ENCODE measurements around the gene RAD51AP2.

RAD51AP2 gene

GRCh38 chr2:17470855-17471641 lies 47.2 kb downstream of the RAD51AP2 start:
- DNase-seq (ENCODE audit: low spot score) = no peak

GRCh38 chr2:17461087-17461475 lies 57.2 kb downstream of the RAD51AP2 start:
- DNase-seq (ENCODE audit: low spot score) = no peak
